GF-D8 (cell line): Measurements from ENCODE around the gene HDAC4.

ENCODE experiments used
- DNase-seq: peaks from one replicate; lab custom pipeline; 2025; lab: John Stamatoyannopoulos, UW

The HDAC4 gene

GRCh38 chr2:239139101-239139500 lies 261.7 kb downstream of the HDAC4 start:
- DNase-seq: no peak

GRCh38 chr2:239138610-239139009 lies 262.2 kb downstream of the HDAC4 start:
- DNase-seq: no peak

GRCh38 chr2:239137898-239138283 lies 262.9 kb downstream of the HDAC4 start:
- no peak for DNase-seq

- DNase-seq: no peak
These were observed 263.5 kb downstream of the HDAC4 start for GRCh38 chr2:239137165-239137897.

GRCh38 chr2:239136762-239137161 lies 264.1 kb downstream of the HDAC4 start:
- no peak for DNase-seq

GRCh38 chr2:239136203-239136602 lies 264.6 kb downstream of the HDAC4 start:
- DNase-seq: no peak

- no peak for DNase-seq
These were observed 265.3 kb downstream of the HDAC4 start for GRCh38 chr2:239135531-239135930.

- no peak for DNase-seq
These were observed 266.8 kb downstream of the HDAC4 start for GRCh38 chr2:239133945-239134570.

- DNase-seq: no peak
These were observed 268.0 kb downstream of the HDAC4 start for GRCh38 chr2:239132786-239133185.

GRCh38 chr2:239132156-239132709 lies 268.6 kb downstream of the HDAC4 start:
- no peak for DNase-seq

- DNase-seq: no peak
These were observed 269.3 kb downstream of the HDAC4 start for GRCh38 chr2:239131521-239131920.

- DNase-seq: no peak
These were observed 270.0 kb downstream of the HDAC4 start for GRCh38 chr2:239130786-239131325.

- no peak for DNase-seq
These were observed 270.8 kb downstream of the HDAC4 start for GRCh38 chr2:239130041-239130440.

- no peak for DNase-seq
These were observed 271.5 kb downstream of the HDAC4 start for GRCh38 chr2:239129147-239129920.

- DNase-seq: no peak
These were observed 272.1 kb downstream of the HDAC4 start for GRCh38 chr2:239128706-239129105.

GRCh38 chr2:239127513-239127912 lies 273.3 kb downstream of the HDAC4 start:
- DNase-seq: no peak

- DNase-seq: no peak
These were observed 274.8 kb downstream of the HDAC4 start for GRCh38 chr2:239125726-239126675.

GRCh38 chr2:239124152-239124899 lies 276.5 kb downstream of the HDAC4 start:
- no peak for DNase-seq

GRCh38 chr2:239122421-239123110 lies 278.3 kb downstream of the HDAC4 start:
- DNase-seq: no peak

- DNase-seq: no peak
These were observed 279.2 kb downstream of the HDAC4 start for GRCh38 chr2:239121600-239122012.
